Measurements from ENCODE around the gene FOXN3. TPM values are rescaled to one million over a fixed set of nuclear protein-coding genes. Genes with fewer than 3 reads are reported as not detected.

The FOXN3 gene
- total RNA-seq, 1 donor from 2014 or later: 41.4 TPM

DNA sequence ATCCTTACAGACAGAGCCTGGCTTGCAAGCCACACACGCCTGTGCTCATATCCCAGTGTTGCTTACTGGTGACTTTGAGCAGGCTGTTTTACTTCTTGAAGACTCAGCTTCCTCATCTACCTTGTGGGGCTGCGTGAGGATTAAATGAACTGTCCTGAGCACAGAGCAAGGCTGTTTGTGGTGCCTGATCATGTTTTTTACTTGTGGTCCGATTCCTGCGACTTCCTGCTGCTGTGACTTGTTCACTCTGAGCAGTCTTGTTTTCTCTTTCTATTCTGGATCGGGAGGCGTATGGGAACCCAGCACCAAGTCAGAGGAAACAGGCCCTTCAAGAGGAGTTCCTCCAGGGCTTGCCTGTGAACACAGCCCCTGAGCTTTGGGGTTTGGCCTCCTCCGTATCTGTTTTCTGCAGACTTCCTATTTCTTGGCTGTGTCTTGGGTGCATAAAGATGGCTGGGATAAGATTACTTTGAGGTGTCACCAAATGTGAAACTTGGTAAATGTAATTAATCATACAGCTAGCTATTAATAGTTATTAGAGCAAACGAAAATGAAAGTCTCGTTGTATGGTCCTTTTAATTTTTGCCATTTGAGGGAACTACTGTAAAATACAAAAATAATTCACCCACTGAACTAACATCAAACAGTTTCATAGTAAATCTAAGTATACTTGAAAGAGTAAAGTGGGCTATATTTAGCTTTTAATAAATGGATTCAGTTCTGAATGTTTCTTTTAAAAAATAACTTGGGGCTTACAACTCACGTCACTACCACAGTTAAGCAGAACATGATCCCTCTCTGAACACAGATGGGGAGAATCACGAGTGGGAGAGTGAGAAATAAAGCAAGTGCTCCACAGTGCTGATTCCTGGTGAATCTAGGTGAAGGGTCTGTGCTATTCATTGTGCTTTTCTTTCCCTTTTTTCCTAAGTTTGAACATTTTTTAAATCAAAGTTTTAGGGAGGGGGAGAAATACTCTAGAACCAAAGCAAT lies 251.5 kb downstream of the FOXN3 start:
- H3K36me3 Mint-ChIP-seq (ENCODE audit: low read depth): peaks cover 14% of the 10 kb centered on the region
- no peak for DNase-seq (ENCODE audit: low read depth, low spot score)
- no peaks in the 10 kb centered on the region for H3K27me3 Mint-ChIP-seq (ENCODE audit: low read depth)
- no peak overlapping the region for H3K4me3 Mint-ChIP-seq
- no peaks in the 10 kb centered on the region for H3K4me1 Mint-ChIP-seq
- TF ChIP-seq, protein P1, sequence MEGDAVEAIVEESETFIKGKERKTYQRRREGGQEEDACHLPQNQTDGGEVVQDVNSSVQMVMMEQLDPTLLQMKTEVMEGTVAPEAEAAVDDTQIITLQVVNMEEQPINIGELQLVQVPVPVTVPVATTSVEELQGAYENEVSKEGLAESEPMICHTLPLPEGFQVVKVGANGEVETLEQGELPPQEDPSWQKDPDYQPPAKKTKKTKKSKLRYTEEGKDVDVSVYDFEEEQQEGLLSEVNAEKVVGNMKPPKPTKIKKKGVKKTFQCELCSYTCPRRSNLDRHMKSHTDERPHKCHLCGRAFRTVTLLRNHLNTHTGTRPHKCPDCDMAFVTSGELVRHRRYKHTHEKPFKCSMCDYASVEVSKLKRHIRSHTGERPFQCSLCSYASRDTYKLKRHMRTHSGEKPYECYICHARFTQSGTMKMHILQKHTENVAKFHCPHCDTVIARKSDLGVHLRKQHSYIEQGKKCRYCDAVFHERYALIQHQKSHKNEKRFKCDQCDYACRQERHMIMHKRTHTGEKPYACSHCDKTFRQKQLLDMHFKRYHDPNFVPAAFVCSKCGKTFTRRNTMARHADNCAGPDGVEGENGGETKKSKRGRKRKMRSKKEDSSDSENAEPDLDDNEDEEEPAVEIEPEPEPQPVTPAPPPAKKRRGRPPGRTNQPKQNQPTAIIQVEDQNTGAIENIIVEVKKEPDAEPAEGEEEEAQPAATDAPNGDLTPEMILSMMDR (conservative IDR thresholded peaks at IDR 0.05): no peak
- no peaks in the 10 kb centered on the region for H3K9me3 Mint-ChIP-seq
- peak overlapping the region; percentile 38 for H3K27ac Mint-ChIP-seq (ENCODE audit: unreplicated experiment)

DNA sequence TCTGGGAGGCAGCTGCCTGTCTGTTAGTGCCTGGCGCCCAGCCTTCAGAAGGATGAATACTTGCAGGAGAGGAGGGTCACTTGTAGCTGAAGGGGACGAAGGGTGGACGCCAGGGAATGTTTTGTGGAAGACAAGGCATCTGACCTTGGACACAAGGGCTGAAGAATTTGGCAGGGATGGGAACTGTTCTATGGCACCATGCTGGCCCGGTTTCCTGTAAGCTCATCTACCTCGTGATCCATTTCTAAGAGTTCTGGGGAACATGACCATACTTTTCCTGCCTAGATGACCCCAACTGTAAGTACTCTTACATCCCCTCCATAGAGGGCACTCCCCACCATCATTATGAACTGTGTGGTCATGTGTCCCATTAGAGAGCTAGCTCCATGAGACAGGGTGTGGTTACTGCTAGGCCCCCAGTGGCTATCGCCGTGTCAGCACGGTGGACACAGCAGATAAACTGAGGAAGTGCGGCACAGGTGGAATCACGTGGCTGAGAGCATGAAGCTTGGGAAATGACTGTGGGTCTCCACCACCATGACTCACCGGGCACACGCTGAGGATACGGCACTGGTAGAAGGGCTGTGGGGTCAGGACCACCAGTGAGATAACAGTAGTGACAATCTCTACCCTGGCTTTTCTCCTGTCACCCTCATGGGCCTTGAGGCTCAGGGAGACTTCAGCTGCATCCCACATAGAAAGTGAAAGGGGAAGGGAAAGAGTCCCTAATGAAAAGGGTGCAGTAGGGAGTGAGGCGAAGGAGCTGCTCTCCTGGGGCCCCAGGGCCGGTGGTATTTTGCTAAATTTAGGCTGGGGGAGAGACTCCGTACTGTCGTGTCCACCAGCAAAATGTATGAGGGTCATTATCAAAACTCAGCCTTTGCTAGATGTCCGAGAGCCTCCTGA lies 252.6 kb downstream of the FOXN3 start:
- TF ChIP-seq, protein P1 (conservative IDR thresholded peaks at IDR 0.05): no peak
- no peak for DNase-seq (ENCODE audit: low read depth, low spot score)
- peak overlapping the region; percentile 50 for H3K27ac Mint-ChIP-seq (ENCODE audit: unreplicated experiment)

DNA sequence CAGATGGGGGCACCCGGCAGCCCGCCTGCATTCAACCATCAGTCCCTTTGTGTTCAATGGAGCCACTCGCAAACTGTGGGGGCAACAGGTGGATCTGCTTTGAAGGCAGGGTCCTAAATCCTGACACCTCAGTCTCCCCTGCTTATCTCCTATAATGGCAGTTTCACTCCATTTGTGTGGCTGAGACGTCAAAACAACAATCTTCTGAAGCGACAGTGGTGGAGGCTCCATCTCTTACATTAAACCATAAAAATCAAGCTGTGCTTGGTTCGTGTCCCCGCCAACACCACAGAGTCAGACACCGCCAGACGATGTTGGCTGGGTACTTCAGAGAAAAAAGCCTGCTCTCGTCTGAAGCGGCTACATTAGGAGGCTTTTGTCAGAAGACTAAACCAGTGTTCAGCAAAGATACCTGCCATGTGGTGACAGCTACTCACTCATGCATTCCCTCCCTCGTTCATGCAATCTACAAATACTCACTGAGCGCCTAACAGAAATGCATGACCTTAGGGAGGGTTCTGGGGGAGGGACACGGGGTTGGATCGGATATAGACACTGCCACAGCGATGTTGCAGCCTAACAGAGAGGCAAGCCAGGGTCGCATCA lies 253.9 kb downstream of the FOXN3 start:
- Mint-ChIP-seq H3K27me3 (ENCODE audit: low read depth) (no peaks in the 10 kb centered on the region), H3K4me3 (no peak overlapping the region), H3K36me3 (ENCODE audit: low read depth) (peaks cover 8% of the 10 kb centered on the region), H3K27ac (ENCODE audit: unreplicated experiment) (no peak overlapping the region), H3K9me3 (no peaks in the 10 kb centered on the region), H3K4me1 (peaks cover 3% of the 10 kb centered on the region)
- no peak for DNase-seq (ENCODE audit: low read depth, low spot score)
- TF ChIP-seq, protein P1 (conservative IDR thresholded peaks at IDR 0.05): no peak

More for the DNA sequence above, 252.6 kb downstream of the FOXN3 start:
- Mint-ChIP-seq H3K4me1 (no peaks in the 10 kb centered on the region), H3K4me3 (no peak overlapping the region), H3K36me3 (ENCODE audit: low read depth) (peaks cover 10% of the 10 kb centered on the region), H3K9me3 (no peaks in the 10 kb centered on the region), H3K27me3 (ENCODE audit: low read depth) (no peaks in the 10 kb centered on the region)

DNA sequence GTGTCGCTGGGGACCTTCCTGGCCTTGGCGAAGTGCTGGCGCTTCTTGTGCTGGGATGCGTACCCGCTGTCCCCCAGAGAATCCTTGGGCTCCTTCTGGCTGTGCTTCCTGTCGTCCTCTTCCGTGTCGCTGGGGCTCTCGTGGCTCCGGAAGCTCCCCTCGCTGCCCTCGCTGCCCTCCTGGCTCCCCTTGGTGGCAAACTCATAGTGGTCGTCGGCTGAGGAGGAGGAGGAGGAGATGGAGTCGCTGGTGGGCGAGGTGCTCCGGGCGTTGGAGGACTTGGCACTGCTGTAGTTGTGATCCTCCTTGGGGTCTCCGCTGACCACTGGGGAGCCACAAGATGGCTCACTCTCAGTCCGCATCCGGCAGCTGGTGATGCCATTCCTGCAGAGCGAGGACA lies 254.4 kb downstream of the FOXN3 start:
- Mint-ChIP-seq H3K9me3 (no peaks in the 10 kb centered on the region), H3K4me3 (no peak overlapping the region), H3K27me3 (ENCODE audit: low read depth) (no peaks in the 10 kb centered on the region), H3K4me1 (peaks cover 3% of the 10 kb centered on the region), H3K36me3 (ENCODE audit: low read depth) (peaks cover 8% of the 10 kb centered on the region), H3K27ac (ENCODE audit: unreplicated experiment) (no peak overlapping the region)
- DNase-seq (ENCODE audit: low read depth, low spot score): no peak
- TF ChIP-seq, protein P1 (conservative IDR thresholded peaks at IDR 0.05): no peak

DNA sequence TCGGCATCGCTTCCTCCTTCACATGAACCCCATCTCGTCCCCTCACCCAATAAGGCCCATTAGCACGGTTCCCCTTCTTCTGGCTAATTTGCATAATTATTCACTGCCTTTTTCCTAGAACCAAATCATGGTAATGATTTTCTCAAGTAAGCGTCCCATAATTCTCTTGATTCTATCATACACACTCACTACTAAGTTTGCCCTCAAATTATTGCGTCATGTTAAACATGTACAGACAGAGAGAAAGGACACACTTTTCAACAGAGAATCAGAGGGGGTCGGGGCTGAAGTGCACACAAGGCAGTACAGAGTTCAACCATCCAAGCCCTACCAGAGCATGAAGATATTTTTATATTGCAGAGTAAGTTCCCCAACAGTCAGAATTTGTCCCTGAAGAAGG lies 256.6 kb downstream of the FOXN3 start:
- peaks cover 3% of the 10 kb centered on the region for H3K4me1 Mint-ChIP-seq
- H3K4me3 Mint-ChIP-seq: no peak overlapping the region
- peaks cover 8% of the 10 kb centered on the region for H3K36me3 Mint-ChIP-seq (ENCODE audit: low read depth)

More for the DNA sequence above, 256.6 kb downstream of the FOXN3 start:
- no peak overlapping the region for H3K27ac Mint-ChIP-seq (ENCODE audit: unreplicated experiment)
- no peaks in the 10 kb centered on the region for H3K27me3 Mint-ChIP-seq (ENCODE audit: low read depth)
- no peak for DNase-seq (ENCODE audit: low read depth, low spot score)
- H3K9me3 Mint-ChIP-seq: no peaks in the 10 kb centered on the region
- TF ChIP-seq, protein P1 (conservative IDR thresholded peaks at IDR 0.05): no peak

Data from neural crest cell (in vitro differentiated cells).